Neural progenitor cell (in vitro differentiated cells): ENCODE measurements around the gene PI16.

ENCODE experiments used
- EZH2 ChIP-seq: fragments of 200-600 bp; sonication (generic); IDR thresholded peaks from 2 replicates; pipeline ENCODE4 v1.6.1; 2017; ENCODE audit warnings: antibody characterized with exemption, mild to moderate bottlenecking, moderate library complexity
- EZH2phosphoT487 ChIP-seq: fragments of 200-600 bp; sonication (generic); IDR thresholded peaks from 2 replicates; pipeline ENCODE4 v1.6.1; 2017; ENCODE audit warnings: antibody characterized with exemption
- TF ChIP-seq, protein P1 (sequence below): fragments of 200-600 bp; sonication (generic); IDR thresholded peaks from 2 replicates; pipeline ENCODE4 v1.5.1; 2017; ENCODE audit warnings: antibody characterized with exemption, mild to moderate bottlenecking

DNA sequence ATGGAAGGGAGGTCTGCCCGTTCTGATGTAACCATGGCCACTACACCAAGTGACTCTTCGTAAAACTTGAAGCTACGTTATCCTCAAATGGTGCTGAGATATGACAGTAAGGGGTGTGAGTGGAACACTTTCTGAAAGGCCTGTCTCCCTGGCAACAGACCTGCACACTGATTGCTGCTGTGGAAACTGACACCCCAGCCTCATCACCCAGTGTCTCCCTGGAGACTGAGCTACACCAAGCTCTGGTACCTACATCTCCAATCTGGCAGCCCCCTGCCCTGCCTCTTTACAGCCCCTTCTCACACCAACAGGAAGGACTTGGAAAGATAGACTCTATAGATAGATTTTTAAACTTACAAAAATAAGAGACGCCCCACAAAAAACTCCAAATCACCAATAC is 13.2 kb downstream of the PI16 start:
- TF ChIP-seq, protein P1, sequence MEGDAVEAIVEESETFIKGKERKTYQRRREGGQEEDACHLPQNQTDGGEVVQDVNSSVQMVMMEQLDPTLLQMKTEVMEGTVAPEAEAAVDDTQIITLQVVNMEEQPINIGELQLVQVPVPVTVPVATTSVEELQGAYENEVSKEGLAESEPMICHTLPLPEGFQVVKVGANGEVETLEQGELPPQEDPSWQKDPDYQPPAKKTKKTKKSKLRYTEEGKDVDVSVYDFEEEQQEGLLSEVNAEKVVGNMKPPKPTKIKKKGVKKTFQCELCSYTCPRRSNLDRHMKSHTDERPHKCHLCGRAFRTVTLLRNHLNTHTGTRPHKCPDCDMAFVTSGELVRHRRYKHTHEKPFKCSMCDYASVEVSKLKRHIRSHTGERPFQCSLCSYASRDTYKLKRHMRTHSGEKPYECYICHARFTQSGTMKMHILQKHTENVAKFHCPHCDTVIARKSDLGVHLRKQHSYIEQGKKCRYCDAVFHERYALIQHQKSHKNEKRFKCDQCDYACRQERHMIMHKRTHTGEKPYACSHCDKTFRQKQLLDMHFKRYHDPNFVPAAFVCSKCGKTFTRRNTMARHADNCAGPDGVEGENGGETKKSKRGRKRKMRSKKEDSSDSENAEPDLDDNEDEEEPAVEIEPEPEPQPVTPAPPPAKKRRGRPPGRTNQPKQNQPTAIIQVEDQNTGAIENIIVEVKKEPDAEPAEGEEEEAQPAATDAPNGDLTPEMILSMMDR: no peak
- TF ChIP-seq EZH2: no peak
- TF ChIP-seq EZH2phosphoT487: no peak
